ENCODE measurements around the gene PPM1L. TPM values are rescaled to one million over a fixed set of nuclear protein-coding genes. Genes with fewer than 3 reads are reported as not detected.

The PPM1L gene
- total RNA-seq, 1 experiment from 2014 or later: 7.3 TPM

- Histone ChIP-seq H3K27ac (ENCODE audit: insufficient read length, low read depth, low read length) (no peak overlapping the region), H3K4me1 (ENCODE audit: insufficient read depth, low read length) (no peaks in the 10 kb centered on the region), H3K4ac (ENCODE audit: low read depth, low read length) (no peak overlapping the region), H3K14ac (ENCODE audit: insufficient read depth, low read length) (no peak overlapping the region), H2BK15ac (ENCODE audit: low read depth, low read length) (no peak overlapping the region), H4K20me1 (ENCODE audit: control insufficient read depth, insufficient read depth, insufficient read length) (no peaks in the 10 kb centered on the region), H3K4me2 (ENCODE audit: insufficient read depth, insufficient read length, low read length) (no peak overlapping the region), H3K23me2 (ENCODE audit: insufficient read length, low read depth, low read length, poor library complexity, severe bottlenecking) (no peaks in the 10 kb centered on the region), H2BK5ac (ENCODE audit: insufficient read length, low read length) (no peak overlapping the region), H3K9ac (ENCODE audit: extremely low read depth, insufficient read length, low read length) (no peak overlapping the region), H2AFZ (ENCODE audit: low read length) (no peak overlapping the region), H2AK5ac (ENCODE audit: insufficient read length, low read length) (no peak overlapping the region), H3K79me2 (ENCODE audit: insufficient read depth, low read length) (no peaks in the 10 kb centered on the region), H3T11ph (ENCODE audit: low read length) (no peak overlapping the region), H3K9me3 (ENCODE audit: control insufficient read depth, low read depth, low read length) (no peaks in the 10 kb centered on the region), H3K79me1 (ENCODE audit: insufficient read depth, low read depth, low read length, poor library complexity, severe bottlenecking) (no peaks in the 10 kb centered on the region), H2BK12ac (ENCODE audit: insufficient read length, low read depth, low read length) (no peak overlapping the region), H2BK120ac (ENCODE audit: low read depth, low read length, poor library complexity, severe bottlenecking) (no peak overlapping the region), H4K91ac (ENCODE audit: insufficient read length, low read depth, low read length) (no peak overlapping the region), H4K5ac (ENCODE audit: insufficient read length, low read depth, low read length) (no peak overlapping the region), H2BK20ac (ENCODE audit: low read depth, low read length, poor library complexity, severe bottlenecking) (no peak overlapping the region), H3K23ac (ENCODE audit: insufficient read length, low read depth, low read length) (no peak overlapping the region), H3K56ac (ENCODE audit: insufficient read length, low read depth, low read length) (no peak overlapping the region), H3K27me3 (ENCODE audit: insufficient read depth, low read length) (no peaks in the 10 kb centered on the region), H3K18ac (ENCODE audit: insufficient read length, low read depth, low read length) (no peak overlapping the region), H4K8ac (replicated peaks; ENCODE audit: insufficient read length, low read depth, low read length) (no peak overlapping the region)
- H3K4me1 Mint-ChIP-seq: 0 out of 4 replicates have a peak, but pooled peaks cover 0 to 4% of the 10 kb centered on the region in 2 experiments
- peak; percentile 38; the same call in 2 of the 3 replicates for TF ChIP-seq CTCF (conservative IDR thresholded peaks at IDR 0.05)
- H3K27ac Mint-ChIP-seq: no peak overlapping the region
- H3K4me3 Mint-ChIP-seq: no peak overlapping the region
- H3K36me3 Mint-ChIP-seq (ENCODE audit: insufficient read depth in 1 of 3, low read depth in 3 of 3): no peaks in the 10 kb centered on the region
- no peak for DNase-seq
- H3K27me3 Mint-ChIP-seq (ENCODE audit: low read depth): no peaks in the 10 kb centered on the region; the same call in 1 of the 2 replicates
- no peaks in the 10 kb centered on the region for H3K9me3 Mint-ChIP-seq
- WGBS (ENCODE audit: extremely low coverage, insufficient read length, low lambda C conversion rate): no CpG with 5 or more reads among the region's 5 CpGs
Measured at GRCh38 chr3:160928183-160928726, 172.2 kb downstream of the PPM1L start.
